ENCODE results near the gene ESYT2.

Gene ESYT2

GRCh38 chr7:158796667-158797066 is 32.6 kb downstream of the ESYT2 start:
- DNase-seq: no peak

DNA sequence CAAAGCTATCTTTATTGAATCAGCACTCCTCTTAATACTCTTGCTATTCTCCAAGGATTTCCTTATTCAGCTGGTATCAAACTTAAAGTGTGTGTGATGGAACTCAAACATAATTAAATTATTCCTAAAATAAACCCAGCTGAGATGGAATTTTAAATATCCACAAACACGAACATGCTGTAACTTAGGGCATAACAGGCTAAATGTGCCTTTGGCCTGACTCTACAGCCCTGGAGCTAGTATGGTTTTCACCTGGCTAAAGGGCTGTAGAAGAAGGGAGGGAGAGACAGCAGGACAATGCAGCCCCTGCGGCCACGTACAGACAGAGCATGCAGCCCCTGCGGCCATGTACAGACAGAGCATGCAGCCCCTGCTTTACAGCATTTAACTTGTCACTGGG is 34.0 kb downstream of the ESYT2 start:
- DNase-seq: no peak

DNA sequence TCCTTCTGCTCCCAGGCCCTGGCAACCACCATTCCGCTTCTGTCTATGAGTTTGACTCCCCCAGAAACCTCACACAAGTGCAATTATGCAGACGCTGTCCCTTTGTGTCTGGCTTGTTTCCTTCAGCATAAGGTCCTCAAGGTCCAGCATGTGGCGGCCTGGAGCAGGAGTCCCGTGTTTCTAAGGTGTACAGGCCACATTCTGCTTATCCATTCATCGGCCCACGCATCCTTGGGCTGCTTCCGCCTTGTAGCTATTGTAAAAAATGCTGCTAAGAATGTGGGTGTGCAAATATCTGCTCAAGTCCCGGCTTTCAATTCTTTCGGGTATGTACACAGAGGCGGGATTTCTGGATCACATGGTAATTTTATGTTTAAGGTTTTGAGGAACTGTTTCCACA is 38.2 kb downstream of the ESYT2 start:
- no peak for DNase-seq

- DNase-seq: no peak
Observed at GRCh38 chr7:158789842-158790241, 39.5 kb downstream of the ESYT2 start.

DNA sequence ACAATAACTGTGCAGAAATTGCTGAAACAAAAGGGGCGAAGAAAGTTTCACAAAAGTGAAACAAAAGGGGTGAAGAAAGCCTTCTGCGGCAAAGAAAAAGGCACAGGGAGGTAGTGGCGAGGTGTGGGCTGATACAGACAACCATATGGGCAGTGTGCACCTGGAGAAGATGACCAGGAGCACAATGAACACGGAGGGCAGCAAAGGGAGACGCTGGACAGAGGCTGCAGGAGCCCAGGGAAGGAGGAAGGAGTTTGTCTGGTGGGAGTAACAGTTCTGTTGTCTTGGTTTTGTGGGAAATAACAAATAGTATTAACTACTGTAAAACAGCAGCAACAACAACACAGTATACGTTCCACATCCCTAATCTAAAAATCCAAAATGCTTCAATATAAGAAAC is 42.4 kb downstream of the ESYT2 start:
- DNase-seq: no peak

- no peak for DNase-seq
Observed at GRCh38 chr7:158784270-158784669, 45.0 kb downstream of the ESYT2 start.

- DNase-seq: no peak
Observed at GRCh38 chr7:158783595-158783994, 45.7 kb downstream of the ESYT2 start.

DNA sequence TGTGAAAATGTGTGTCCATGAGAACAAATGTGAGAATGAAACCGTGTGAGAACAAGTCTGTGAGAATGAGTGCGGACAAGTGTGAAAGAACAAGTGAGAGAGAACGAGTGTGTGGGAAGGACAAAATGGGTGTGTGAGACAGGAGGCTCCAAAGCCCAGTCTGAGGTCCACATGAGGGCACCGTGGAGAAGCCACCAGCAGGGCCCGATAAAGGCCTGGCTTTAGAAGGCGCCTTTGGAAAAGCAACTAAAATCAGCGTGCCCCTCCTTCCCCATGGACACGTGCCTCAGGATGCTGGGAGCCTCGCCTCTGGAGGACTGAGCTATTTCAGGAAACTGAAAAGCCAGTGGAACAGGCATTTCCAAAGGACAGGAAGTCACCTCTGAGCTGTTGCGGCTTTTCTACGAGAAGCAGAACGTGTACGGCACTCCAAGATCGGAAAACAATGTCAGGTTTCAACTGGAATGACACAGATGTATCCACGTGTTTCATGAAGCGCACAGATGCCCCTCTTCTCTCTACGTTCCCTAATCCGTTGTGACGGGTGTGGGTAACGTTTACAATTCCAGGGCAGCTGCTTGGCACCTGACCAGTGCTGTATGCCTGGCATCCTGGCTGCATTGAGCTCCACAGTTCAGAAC is 46.4 kb downstream of the ESYT2 start:
- DNase-seq: no peak

DNA sequence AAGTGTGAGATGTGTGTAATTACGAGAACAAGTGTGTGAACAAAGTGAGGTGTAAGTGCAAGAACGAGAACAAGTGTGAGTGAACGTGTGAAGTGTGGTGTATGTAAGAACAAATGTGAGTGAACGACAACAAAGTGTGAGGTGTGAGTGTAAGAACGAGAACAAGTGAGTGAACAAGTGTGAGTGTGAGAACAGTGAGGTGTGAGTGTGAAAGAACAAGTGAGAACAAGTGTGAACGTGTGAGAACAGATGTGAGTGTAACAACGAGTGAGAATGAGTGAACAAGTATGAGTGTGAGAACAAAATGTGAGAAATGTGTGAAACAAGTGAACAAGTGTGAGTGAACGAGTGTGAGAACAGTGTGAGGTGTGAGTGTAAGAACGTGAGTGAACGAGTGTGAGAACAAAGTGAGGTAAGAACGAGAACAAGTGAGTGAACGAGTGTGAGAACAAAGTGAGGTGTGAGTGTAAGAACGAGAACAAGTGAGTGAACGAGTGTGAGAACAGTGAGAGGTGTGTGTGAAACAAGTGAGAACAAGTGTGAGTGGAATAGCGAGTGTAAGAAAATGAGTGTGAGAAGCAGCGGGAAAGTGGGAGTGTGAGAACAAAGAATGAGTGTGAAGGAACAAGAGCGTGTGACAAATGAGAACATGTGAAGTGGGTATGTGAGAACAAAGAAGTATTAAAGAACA is 47.2 kb downstream of the ESYT2 start:
- DNase-seq: no peak

GRCh38 chr7:158781217-158781973 is 47.9 kb downstream of the ESYT2 start:
- DNase-seq: no peak

GRCh38 chr7:158779061-158780000 is 50.0 kb downstream of the ESYT2 start:
- no peak for DNase-seq

GRCh38 chr7:158778471-158778870 is 50.8 kb downstream of the ESYT2 start:
- no peak for DNase-seq

GRCh38 chr7:158777793-158778192 is 51.5 kb downstream of the ESYT2 start:
- DNase-seq: no peak

DNA sequence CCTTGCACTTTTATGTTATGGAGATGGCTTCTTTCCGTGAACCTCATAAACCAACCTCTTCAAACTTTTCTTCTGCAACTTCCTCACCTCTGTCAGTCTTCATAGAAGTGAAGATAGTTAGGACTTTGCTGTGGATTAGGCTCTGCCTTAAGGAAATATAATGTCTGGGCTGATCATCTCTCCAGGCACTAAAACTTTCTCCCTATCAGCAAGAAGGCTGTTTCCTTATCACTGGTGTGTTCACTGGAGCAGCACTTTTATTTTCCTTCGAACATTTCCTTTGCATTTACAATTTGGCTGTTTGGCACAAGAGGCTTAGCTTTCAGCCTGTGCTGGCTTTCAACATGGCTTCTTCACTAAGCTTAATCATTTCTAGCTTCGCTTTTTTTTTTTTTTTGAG is 52.8 kb downstream of the ESYT2 start:
- no peak for DNase-seq

DNA sequence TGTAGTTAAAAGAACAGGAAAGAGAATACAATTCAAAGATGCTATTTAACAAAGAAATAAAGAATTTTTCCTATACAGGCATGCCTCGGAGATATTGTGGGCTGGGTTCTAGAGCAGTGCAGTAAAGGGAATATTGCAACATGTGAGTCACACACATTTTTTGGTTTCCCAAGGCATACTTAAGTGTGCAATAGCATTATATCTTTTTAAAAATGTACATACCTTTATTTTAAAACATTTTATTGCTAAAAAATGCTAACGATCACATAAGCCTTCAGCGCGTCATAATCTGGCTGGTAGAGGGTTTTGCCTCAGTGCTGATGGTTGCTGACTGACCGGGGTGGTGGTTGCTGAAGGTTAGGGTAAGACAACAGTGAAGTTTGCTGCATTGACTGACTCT is 54.4 kb downstream of the ESYT2 start:
- no peak for DNase-seq

DNA sequence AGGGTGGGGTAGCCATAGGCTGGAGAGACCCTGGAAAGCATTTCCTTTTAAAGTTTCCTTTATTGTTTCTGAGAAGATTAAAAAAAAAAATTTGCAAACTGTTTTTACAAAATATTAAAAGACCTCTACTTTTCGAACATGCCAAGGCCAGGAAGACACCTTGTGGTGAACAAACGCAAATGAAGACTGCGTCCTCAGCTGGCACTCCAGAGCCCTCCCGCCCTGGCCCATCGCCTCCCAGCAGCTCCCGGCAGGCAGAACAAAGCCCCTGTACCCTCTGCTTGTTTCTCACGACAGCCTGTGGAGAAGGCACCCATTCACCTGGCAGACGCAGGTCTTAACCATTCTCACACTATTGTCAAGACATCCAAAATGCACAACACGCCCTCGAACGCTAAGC is 56.4 kb downstream of the ESYT2 start:
- no peak for DNase-seq

- DNase-seq: no peak
Observed at GRCh38 chr7:158771213-158771834, 58.0 kb downstream of the ESYT2 start.

- no peak for DNase-seq
Observed at GRCh38 chr7:158767707-158768106, 61.6 kb downstream of the ESYT2 start.

DNA sequence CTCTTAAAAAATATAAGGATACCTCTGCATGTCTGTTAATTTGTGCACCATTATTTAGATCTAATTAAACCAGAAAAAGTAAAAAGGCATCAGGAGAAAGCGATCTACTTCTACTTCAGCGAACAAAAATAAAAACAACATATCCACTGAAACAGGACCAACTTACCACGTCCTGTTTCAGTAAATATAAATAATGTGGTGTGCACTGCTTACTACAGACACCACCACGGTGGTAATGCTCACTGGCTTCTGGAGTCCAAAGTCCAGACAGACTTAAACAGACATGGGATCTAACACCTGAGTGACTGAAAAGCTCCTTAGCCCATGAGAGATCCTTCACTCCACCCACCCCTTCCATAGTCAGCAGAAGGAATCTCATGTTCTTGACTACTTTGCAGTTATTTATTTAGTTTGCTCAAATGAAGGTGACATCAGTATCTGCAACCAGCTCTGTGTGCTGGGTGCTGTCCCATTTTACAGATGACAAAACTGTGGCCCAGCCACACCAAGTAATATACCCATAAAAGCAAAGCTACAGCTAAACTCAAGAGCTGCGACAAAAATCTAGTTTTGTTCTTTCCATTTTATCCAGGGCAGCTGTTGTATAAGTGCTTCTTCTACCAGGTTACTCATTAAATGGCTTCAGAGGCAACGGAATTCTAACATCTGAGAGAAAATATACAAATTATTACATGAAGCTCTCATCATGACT is 62.6 kb downstream of the ESYT2 start:
- DNase-seq: no peak

- DNase-seq: no peak
Observed at GRCh38 chr7:158765020-158765419, 64.3 kb downstream of the ESYT2 start.

DNA sequence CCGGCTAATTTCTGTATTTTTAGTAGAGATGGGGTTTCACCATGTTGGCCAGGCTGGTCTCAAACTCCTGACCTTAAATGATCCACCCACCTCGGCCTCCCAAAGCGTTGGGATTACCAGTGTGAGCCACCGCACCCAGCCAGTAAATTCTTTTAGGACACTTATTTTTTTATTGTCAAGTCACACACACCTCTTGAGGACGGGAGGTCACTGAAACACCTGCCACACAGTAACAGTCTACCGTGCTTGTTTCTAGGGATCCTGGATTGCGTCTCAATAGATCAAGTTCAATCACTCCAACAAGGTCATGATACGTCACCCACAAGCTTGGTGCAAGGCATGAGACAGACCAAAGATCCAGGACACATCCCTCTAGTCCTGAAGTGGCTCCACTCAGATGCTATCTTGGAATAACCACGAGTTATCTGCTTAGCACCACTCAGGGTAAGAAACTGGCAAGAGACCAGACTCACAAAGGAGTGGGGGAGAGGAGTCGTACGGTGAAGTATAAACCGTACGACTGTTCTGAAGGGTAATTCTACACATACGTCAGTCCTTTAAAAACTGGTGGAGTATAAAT is 65.8 kb downstream of the ESYT2 start:
- no peak for DNase-seq

DNA sequence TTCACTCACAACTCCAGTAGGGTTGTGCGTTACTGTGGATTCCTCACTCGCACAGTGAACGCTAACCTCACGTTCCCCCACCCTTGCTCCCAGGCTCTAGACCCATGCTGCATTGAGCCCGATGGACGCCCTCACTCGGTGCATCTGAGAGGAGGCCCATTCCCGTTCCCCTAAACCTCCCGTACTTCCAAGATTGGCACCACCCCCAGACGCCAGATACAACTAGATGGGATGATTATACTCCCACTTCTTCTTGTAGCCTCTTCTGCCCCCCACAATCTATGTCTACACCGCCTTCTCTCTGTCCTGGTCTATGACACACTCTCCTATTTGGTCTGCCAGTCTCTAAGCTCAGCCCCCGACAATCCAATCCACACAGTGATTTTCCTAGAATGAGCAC is 67.4 kb downstream of the ESYT2 start:
- DNase-seq: no peak

Measured in activated CD4-positive, alpha-beta T cell treated with anti-CD3 and anti-CD28 coated beads, Interleukin-2, amount 50 U/mL, for 48 hours (primary cell).